ENCODE data around the gene TNNT1.

DNA sequence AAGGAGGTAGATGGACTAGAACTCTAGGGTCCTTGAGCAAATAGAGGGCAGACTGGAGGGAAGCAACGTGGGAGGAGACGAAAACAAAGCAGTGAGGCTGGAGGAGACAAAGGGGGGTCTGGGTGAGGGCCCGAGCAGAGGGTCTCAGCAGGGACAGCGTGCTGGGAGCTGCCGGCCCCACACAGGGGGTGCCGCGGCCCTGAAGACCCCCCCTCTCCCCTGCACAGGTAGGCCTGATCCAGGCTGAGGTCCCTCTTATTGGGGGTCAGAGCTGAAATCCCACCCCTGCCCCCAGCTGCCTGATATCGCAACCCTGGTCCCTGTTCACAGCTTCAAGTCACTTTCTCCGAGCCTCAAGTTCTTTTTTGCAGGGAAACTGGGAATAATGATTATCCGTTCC is 64.6 kb downstream of the TNNT1 start:
- TF ChIP-seq, protein P1, sequence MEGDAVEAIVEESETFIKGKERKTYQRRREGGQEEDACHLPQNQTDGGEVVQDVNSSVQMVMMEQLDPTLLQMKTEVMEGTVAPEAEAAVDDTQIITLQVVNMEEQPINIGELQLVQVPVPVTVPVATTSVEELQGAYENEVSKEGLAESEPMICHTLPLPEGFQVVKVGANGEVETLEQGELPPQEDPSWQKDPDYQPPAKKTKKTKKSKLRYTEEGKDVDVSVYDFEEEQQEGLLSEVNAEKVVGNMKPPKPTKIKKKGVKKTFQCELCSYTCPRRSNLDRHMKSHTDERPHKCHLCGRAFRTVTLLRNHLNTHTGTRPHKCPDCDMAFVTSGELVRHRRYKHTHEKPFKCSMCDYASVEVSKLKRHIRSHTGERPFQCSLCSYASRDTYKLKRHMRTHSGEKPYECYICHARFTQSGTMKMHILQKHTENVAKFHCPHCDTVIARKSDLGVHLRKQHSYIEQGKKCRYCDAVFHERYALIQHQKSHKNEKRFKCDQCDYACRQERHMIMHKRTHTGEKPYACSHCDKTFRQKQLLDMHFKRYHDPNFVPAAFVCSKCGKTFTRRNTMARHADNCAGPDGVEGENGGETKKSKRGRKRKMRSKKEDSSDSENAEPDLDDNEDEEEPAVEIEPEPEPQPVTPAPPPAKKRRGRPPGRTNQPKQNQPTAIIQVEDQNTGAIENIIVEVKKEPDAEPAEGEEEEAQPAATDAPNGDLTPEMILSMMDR (IDR thresholded peaks at IDR 0.05) = no peak
- TF ChIP-seq POLR2AphosphoS5 (IDR thresholded peaks at IDR 0.05) = no peak

Data from prostate gland (tissue), 2 donors.